GM21717 (cell line): ENCODE data around the gene GUCY2D.
"Not testable (repeated sequence)": the region's sequence is repeated elsewhere in the genome, so short reads cannot be mapped to it uniquely, and the experiment has no call there.

Experiments
- ATAC-seq: cut with Tn5 transposase; IDR thresholded peaks from one replicate; pipeline ENCODE4 v1.9.1; 2021; ENCODE audit warnings: mild to moderate bottlenecking, moderate library complexity; ENCODE audit not compliant: unreplicated experiment

Gene GUCY2D

DNA sequence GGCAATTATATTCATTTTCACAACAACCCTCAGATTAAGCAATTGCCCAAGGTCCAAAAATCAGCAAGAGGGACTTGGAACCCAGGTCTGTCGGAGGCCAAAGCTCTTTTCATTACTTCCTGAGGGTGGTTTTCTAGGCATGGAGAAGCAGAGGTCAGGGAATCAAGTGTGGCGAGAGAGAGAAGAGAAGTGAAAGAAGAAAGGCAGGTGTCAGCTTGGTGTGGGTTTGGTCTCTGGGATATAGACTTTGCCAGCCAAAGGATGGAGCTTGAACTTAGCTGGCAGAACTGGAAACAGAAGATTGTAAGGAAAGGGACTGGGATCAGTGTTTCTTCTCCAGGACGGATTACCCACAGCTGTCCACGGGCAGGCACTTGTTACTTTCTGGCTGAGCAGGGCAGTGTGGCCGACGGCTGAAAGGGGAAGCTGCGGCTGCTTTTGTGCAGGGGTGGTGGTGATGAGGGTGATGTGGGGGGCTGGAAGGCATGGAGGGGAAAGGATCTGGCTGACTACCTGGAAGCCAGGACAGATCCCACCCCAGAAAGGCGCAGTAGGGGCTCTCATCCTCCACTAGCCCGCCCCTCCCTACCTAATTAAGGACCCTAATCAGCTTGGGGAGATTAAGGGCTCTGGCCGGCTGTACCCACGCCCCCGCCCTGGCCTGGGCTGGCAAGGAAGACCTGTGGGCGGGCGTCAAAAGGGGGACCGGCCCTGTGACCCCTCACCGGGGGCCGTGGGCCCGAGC is at the start of gene GUCY2D:
Gene GUCY2D (plus strand): TSS at position 640 of the 745 bp plus-strand sequence. CDS start 433 bp downstream, outside the sequence.
- no peak for ATAC-seq

- ATAC-seq: not testable (repeated sequence)
These were observed 49.1 kb upstream of the GUCY2D start for GRCh38 chr17:7953266-7953665.

DNA sequence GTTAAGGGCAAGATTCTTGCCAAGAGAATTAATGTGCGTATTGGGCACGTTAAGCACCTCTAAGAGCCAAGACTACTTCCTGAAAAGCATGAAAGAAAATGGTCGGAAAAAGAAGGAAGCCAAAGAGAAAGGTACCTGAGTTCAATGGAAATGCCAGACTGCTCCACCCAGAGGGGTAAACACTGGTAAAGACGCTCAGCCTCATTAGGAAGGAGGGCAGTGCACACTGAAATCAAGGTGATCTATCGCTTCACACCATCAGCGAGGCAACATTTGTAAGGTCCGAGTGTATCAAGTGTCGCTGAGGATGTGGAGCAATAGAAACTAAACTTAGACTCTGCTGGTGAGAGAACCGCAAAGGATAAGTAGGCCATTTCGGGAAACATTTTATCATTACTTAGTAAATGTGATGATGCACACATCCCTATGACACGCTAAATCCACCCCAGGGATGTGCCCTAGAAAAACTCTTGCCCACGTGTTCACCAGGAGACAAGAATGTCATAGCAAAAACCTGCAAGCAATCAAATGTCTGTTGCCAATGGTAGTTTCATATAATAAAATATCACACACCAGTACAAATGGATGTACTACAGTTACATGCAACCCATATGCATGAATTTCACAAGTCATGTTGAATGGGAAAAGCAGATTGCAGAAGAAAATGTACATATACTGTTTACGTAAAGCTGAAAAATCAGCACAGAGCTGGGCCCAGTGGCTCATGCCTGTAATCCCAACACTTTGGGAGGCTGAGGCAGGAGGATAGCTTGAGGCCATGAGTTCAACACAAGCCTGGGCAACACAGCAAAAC is 46.8 kb upstream of the GUCY2D start:
- no peak for ATAC-seq

GRCh38 chr17:7956228-7956965 is 46.0 kb upstream of the GUCY2D start:
- no peak for ATAC-seq

DNA sequence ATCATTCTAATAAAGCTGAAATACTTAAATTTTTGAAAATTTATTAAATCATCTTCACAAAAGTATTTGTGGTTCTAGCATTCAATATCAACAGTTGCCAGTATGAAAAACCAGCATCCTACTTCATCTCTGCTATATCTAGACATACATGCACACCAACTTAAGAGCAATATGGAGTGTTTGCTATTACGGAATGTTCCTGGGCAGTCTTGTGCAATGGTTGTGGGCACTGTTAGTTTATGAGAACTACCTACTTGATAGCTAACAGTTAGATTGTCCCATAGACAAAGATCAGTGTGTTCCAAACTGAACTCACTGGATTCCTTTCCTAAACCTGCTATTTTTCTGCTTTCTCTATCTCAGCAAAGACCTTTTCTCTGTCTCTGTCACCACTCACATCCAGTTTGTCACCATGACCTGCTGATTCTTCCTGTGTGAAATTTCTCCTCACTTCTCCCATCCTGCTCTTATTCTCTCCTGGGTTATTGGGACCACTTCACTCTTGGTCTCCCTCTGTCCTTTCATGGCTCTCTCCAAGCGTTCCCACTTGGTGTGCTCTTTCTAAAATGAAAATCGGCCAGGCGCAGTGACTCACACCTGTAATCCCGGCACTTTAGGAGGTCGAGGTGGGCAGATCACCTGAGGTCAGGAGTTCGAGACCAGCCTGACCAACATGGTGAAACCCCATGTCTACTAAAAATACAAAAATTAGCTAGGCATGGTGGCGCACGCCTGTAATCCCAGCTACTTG is 42.7 kb upstream of the GUCY2D start:
- no peak for ATAC-seq

GRCh38 chr17:7961421-7961820 is 41.0 kb upstream of the GUCY2D start:
- no peak for ATAC-seq

DNA sequence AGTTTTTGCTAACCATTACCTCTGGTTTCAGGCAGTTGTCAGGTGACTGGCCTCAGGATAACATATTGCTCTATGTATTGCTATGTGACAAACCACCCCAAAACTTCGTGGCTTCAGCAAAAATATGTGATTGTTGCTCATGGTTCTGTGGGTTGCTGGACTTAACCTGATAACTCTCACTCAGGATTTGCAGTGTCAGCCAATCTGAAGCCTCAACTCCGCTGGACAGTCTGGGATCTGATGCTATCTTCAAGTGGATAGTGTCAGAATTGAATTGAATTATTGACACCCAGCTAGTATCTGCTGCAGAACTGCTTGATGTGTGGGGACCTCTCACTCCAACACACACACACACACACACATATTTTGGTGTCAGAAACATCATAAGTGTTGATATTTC is 34.7 kb upstream of the GUCY2D start:
- ATAC-seq: no peak

DNA sequence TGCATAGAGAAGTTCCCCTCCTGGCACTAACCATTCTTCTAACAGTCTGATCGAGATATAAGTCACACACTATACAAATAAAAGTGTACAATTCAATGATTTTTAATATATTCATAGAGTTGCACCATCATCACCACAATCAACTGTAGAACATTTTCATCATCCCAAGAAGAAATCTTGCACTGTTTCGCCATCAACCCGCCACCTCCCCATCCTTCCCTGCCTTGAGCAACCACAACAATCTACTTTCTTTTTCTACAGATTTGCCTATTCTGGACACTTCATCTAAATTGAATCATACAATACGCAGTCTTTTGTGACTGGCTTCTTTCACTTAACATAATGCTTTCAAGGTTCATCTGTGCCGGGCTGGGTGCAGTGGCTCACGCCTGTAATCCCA is 33.0 kb upstream of the GUCY2D start:
- no peak for ATAC-seq

DNA sequence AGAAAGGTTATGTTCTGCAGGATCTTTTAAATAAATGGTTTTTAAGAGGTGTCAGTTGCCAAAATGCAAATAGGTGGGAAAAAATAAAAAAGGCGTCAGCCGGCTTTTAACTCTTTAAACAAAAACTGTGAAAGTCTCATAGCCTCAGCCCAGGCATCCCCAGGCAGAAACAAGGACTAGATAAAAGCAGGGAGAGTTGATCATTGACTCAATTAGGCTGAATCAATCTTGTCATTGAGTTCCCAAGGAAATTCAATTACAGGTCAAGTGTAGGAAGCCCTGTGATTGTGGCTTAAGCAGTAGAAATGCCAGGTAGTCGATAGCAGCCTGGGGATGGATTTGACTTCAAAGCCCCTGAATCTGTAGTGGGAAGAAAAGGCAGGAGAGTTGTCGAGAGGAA is 30.8 kb upstream of the GUCY2D start:
- ATAC-seq: no peak

DNA sequence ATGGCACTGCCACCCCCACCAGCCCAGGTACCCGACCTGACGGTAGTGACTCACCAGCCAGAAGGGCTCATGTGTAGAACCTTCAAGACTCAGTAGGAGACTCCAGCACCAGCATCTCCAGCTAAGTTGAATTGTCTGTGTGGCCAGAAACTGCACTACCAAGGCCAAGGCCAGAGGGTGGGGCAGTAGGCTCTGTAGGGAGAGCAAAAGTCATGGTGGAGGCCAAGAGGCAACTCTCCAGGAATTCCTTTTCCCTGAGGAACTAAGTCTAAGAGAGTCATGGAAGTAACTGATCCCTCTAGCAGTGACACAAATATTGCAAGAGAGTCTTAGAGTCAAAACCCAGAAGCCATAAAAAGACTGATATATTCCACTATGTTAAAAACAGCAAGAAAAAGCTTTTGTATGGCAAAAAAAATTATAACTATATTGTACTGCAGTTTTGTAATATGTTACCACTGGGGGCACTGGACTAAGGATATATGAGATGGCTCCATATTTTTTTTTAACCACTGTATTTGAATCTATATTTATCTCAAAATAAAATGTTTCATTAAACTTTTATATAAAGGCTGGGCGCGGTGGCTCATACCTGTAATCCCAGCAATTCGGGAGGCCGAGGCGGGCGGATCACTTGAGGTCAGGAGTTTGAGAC is 30.2 kb upstream of the GUCY2D start:
- ATAC-seq: no peak

DNA sequence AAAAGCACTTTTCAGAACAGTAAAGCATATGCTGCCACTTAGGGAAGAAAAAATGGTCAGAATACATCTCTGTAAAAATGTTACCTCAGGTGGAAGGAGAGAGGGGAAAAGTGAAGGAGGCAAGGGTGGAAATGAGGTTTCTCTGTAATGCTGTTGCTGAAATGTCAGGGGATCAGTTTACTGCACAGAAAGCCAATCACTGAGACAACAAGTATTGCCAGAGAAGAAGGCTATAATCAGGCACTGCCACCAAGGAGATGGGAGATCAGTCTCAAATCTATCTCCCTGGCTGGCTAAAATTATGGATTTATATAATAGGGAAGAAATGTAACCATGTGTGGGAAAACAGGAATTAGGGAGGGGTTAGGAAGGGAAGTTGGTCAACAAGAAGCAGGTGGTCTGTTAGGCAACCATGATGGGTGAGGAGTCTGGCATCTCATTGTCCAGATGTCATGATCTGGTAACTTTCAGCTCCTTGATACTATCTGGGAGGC is 27.7 kb upstream of the GUCY2D start:
- ATAC-seq: no peak

DNA sequence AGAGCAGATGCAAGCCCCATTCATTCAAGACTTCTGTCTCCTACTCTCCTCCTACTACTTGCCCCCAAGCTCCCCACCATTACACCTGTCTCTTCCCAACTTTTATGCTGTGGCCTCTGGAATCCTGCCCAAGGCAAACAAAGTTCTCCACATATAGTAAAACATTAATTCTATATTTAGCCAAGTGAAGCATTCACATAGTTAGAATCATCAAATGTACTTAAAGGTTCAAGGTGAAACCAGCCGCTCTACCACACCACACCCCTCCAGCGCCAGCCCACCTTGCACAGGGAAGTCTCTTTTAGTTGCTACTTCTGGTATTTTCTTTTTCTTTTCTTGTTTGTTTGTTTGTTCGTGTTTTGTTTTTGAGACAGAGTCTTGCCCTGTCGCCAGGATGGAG is 25.4 kb upstream of the GUCY2D start:
- no peak for ATAC-seq

GRCh38 chr17:7977805-7978204 is 24.6 kb upstream of the GUCY2D start:
- ATAC-seq: no peak

- no peak for ATAC-seq
These were observed 20.2 kb upstream of the GUCY2D start for GRCh38 chr17:7982173-7982572.

GRCh38 chr17:7982666-7983065 is 19.7 kb upstream of the GUCY2D start:
- no peak for ATAC-seq

GRCh38 chr17:7984904-7985303 is 17.5 kb upstream of the GUCY2D start:
- no peak for ATAC-seq

GRCh38 chr17:7987112-7987893 is 15.1 kb upstream of the GUCY2D start:
- ATAC-seq: no peak

DNA sequence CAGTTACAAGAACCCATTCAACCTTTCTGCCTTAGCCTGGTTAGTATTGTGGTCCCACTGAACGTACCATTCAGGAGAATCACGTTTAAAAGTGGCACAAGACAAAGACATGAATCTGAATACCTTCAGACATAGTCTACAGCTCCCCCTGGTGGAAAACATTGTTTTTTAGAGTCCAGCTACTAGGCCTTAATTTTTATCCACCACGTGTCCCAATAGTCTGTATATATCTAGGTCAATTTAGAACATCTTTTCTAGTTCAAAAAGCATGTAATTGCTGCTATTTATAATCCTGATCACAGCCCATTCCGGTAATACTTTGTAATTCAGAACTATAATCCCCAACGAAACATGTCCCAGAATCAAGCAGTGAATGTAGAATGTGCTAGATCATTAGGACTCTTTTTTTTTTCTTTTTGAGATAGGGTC is 13.7 kb upstream of the GUCY2D start:
- no peak for ATAC-seq
